ENCODE measurements around the gene NRN1. TPM values are rescaled to one million over a fixed set of nuclear protein-coding genes. Genes with fewer than 3 reads are reported as not detected.

Gene NRN1
- total RNA-seq, 2 experiments from 2014 or later: not detected

GRCh38 chr6:5998711-5999687 lies 7.7 kb downstream of the NRN1 start:
- ChIA-PET CTCF (interaction anchor here (1.3 kb wide), 1 partner anchor 8 kb away, joined by 4 read pairs; the partner anchor contains the start of gene NRN1), POLR2A (interaction anchor here (3.2 kb wide), 1 partner anchor 9 kb away, joined by 16 read pairs; the partner anchor contains the start of gene NRN1)

GRCh38 chr6:5998236-5998635 lies 8.5 kb downstream of the NRN1 start:
- Histone ChIP-seq H3K36me3 (ENCODE audit: insufficient read depth, low read length) (no peaks in the 10 kb centered on the region), H3K4me1 (ENCODE audit: insufficient read depth, low read length) (peaks cover 79% of the 10 kb centered on the region), H3K9me3 (ENCODE audit: control insufficient read depth in 1 of 2, insufficient read depth in 1 of 2, low read length in 2 of 2) (peaks cover 9 to 71% of the 10 kb centered on the region in 2 experiments), H3K27ac (ENCODE audit: low read depth in 1 of 2, low read length in 2 of 2) (no peak overlapping the region), H3K4me3 (ENCODE audit: low read length) (no peak overlapping the region), H3K27me3 (ENCODE audit: control insufficient read depth in 1 of 2, insufficient read depth in 2 of 2, low read length in 2 of 2) (peaks cover 98 to 100% of the 10 kb centered on the region in 2 experiments)
- ATAC-seq (ENCODE audit: poor library complexity) (no peak), DNase-seq (peak in 1 of 14 experiments; percentile 16)
- Mint-ChIP-seq H3K4me1 (ENCODE audit: low read depth) (peaks cover 93% of the 10 kb centered on the region), H3K9me3 (no peaks in the 10 kb centered on the region), H3K27ac (no peak overlapping the region), H3K36me3 (ENCODE audit: low read depth) (peaks cover 6% of the 10 kb centered on the region), H3K27me3 (peaks cover 98% of the 10 kb centered on the region), H3K4me3 (peak overlapping the region; percentile 55)
- no peak for TF ChIP-seq CTCF (IDR thresholded peaks at IDR 0.05)
- ChIA-PET POLR2A (interaction anchor here (3.2 kb wide), 1 partner anchor 10 kb away, joined by 16 read pairs; the partner anchor contains the start of gene NRN1), CTCF (interaction anchor here (1.3 kb wide), 1 partner anchor 9 kb away, joined by 4 read pairs; the partner anchor contains the start of gene NRN1)
- intact Hi-C loops (cut with DNase I, micrococcal nuclease): loop anchor here (5.0 kb wide), 3 partner anchors 131 to 736 kb away; partner anchors contain the start of genes FARS2 (in 1 of the 2) and LYRM4 (in 1 of the 2)

More at GRCh38 chr6:5998711-5999687, 7.7 kb downstream of the NRN1 start:
- DNase-seq (peak in 2 of 14 experiments; percentile 25 to 32), ATAC-seq (ENCODE audit: poor library complexity) (no peak)
- H3K27ac ChIP-seq (ENCODE audit: low read depth in 1 of 2, low read length in 2 of 2): no peak overlapping the region
- intact Hi-C loops (cut with DNase I, micrococcal nuclease): loop anchor here (5.0 kb wide), 3 partner anchors 132 to 737 kb away; partner anchors contain the start of genes FARS2 (in 1 of the 2) and LYRM4 (in 1 of the 2)
- H3K36me3 ChIP-seq (ENCODE audit: insufficient read depth, low read length): no peaks in the 10 kb centered on the region
- no peaks in the 10 kb centered on the region for H3K9me3 Mint-ChIP-seq
- H3K4me1 Mint-ChIP-seq (ENCODE audit: low read depth): peaks cover 92% of the 10 kb centered on the region
- peaks cover 6% of the 10 kb centered on the region for H3K36me3 Mint-ChIP-seq (ENCODE audit: low read depth)
- peaks cover 9 to 74% of the 10 kb centered on the region in 2 experiments for H3K9me3 ChIP-seq (ENCODE audit: control insufficient read depth in 1 of 2, insufficient read depth in 1 of 2, low read length in 2 of 2)
- H3K27ac Mint-ChIP-seq: peak overlapping the region; percentile 35
- H3K27me3 Mint-ChIP-seq: peaks cover 97% of the 10 kb centered on the region
- no peak overlapping the region for H3K4me3 ChIP-seq (ENCODE audit: low read length)
- H3K27me3 ChIP-seq (ENCODE audit: control insufficient read depth in 1 of 2, insufficient read depth in 2 of 2, low read length in 2 of 2): peaks cover 98 to 99% of the 10 kb centered on the region in 2 experiments
- H3K4me1 ChIP-seq (ENCODE audit: insufficient read depth, low read length): peaks cover 86% of the 10 kb centered on the region
- TF ChIP-seq CTCF (IDR thresholded peaks at IDR 0.05): no peak
- peak overlapping the region; percentile 68 for H3K4me3 Mint-ChIP-seq

GRCh38 chr6:5997420-5997987 lies 9.2 kb downstream of the NRN1 start:
- peaks cover 86% of the 10 kb centered on the region for H3K4me1 Mint-ChIP-seq (ENCODE audit: low read depth)
- H3K9me3 ChIP-seq (ENCODE audit: control insufficient read depth in 1 of 2, insufficient read depth in 1 of 2, low read length in 2 of 2): peaks cover 9 to 64% of the 10 kb centered on the region in 2 experiments
- peaks cover 97 to 100% of the 10 kb centered on the region in 2 experiments for H3K27me3 ChIP-seq (ENCODE audit: control insufficient read depth in 1 of 2, insufficient read depth in 2 of 2, low read length in 2 of 2)
- no peak for TF ChIP-seq CTCF (IDR thresholded peaks at IDR 0.05)
- POLR2A ChIA-PET: interaction anchor here (0.6 to 3.2 kb wide), 2 partner anchors 10 to 662 kb away, joined by 3 to 16 read pairs; partner anchors contain the start of gene NRN1
- DNase-seq (peak in 3 of 14 experiments; percentile 32 to 47 (median 46)), ATAC-seq (ENCODE audit: poor library complexity) (no peak)
- no peaks in the 10 kb centered on the region for H3K36me3 ChIP-seq (ENCODE audit: insufficient read depth, low read length)
- H3K27ac ChIP-seq (ENCODE audit: low read depth in 1 of 2, low read length in 2 of 2): no peak overlapping the region
- no peaks in the 10 kb centered on the region for H3K9me3 Mint-ChIP-seq
- peaks cover 6% of the 10 kb centered on the region for H3K36me3 Mint-ChIP-seq (ENCODE audit: low read depth)
- peaks cover 98% of the 10 kb centered on the region for H3K27me3 Mint-ChIP-seq
- CTCF ChIA-PET: interaction anchor here (1.3 kb wide), 1 partner anchor 10 kb away, joined by 4 read pairs; the partner anchor contains the start of gene NRN1
- intact Hi-C loops (cut with DNase I, micrococcal nuclease): loop anchor here (5.0 kb wide), 3 partner anchors 130 to 735 kb away; partner anchors contain the start of genes FARS2 (in 1 of the 2) and LYRM4 (in 1 of the 2)
- H3K27ac Mint-ChIP-seq: no peak overlapping the region
- peak overlapping the region; percentile 96 for H3K4me3 Mint-ChIP-seq
- H3K4me3 ChIP-seq (ENCODE audit: low read length): peak overlapping the region; percentile 56
- peaks cover 71% of the 10 kb centered on the region for H3K4me1 ChIP-seq (ENCODE audit: insufficient read depth, low read length)
